ENCODE measurements around the gene ZSWIM4. TPM values are rescaled to one million over a fixed set of nuclear protein-coding genes. Genes with fewer than 3 reads are reported as not detected.

ZSWIM4 gene
- total and polyA plus RNA-seq, 2 of the 13 experiments (the other 11 are each of a cell fraction or from before 2014, with no cell fraction given) = 0.33 to 0.86 TPM

DNA sequence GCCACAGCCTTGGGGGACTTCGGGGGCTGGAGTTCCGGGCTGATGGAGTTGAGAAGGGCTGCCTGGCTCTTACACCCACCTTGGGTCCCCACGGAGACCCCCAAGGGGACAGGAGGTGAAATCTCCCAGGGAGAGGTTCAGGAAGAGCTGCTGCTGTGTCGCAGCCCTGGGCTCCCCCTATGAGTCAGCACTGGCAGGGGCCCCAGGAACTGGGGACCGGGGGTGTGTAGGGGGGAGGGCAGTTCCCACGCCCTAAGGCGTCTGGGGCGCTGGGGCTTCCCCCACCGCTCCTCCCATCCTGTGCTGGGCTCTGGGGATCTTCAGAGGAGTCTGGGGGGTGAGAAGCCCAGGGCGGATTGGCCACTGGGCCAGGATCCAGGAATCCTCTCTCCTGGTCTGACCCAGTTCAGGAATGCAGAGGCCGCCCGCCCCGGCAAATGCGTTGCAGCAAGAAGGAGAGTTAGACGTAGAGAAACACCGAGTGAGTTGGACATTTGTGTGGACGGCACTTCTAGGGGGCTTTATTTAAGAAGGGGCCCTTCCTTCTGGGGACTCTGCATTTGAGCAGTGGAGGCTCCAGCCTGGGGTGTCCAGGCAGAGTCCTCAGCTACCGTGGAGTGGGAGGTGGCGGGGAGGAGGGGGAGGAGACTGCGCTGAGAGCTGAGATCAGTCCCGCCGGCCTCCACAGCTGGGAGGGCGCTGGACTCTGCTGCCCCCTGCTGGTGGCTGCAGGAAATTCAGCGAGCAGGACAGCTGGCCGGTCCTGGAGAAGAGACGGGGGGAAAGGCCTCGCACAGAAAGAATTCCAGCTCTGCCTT, 66.7 kb downstream of the ZSWIM4 start (continued):
- TF ChIP-seq, protein P1, sequence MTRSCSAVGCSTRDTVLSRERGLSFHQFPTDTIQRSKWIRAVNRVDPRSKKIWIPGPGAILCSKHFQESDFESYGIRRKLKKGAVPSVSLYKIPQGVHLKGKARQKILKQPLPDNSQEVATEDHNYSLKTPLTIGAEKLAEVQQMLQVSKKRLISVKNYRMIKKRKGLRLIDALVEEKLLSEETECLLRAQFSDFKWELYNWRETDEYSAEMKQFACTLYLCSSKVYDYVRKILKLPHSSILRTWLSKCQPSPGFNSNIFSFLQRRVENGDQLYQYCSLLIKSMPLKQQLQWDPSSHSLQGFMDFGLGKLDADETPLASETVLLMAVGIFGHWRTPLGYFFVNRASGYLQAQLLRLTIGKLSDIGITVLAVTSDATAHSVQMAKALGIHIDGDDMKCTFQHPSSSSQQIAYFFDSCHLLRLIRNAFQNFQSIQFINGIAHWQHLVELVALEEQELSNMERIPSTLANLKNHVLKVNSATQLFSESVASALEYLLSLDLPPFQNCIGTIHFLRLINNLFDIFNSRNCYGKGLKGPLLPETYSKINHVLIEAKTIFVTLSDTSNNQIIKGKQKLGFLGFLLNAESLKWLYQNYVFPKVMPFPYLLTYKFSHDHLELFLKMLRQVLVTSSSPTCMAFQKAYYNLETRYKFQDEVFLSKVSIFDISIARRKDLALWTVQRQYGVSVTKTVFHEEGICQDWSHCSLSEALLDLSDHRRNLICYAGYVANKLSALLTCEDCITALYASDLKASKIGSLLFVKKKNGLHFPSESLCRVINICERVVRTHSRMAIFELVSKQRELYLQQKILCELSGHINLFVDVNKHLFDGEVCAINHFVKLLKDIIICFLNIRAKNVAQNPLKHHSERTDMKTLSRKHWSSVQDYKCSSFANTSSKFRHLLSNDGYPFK (CRISPR knock-in tag; IDR thresholded peaks at IDR 0.05; ENCODE audit: borderline replicate concordance) = no peak; the same call in 1 of the 2 replicates
- TF ChIP-seq ZSCAN31 (CRISPR knock-in tag; IDR thresholded peaks at IDR 0.05; ENCODE audit: low read depth) (no peak), ZNF629 (CRISPR knock-in tag; conservative IDR thresholded peaks at IDR 0.05) (no peak), TBP (CRISPR knock-in tag; IDR thresholded peaks at IDR 0.05) (no peak), AGO1 (IDR thresholded peaks at IDR 0.05; ENCODE audit: low read depth, low read length, poor library complexity, severe bottlenecking) (no peak), KLF15 (CRISPR knock-in tag; IDR thresholded peaks at IDR 0.05; ENCODE audit: borderline replicate concordance) (no peak), ZNF644 (CRISPR knock-in tag; IDR thresholded peaks at IDR 0.05; ENCODE audit: low read depth) (no peak), ZNF678 (CRISPR knock-in tag; IDR thresholded peaks at IDR 0.05) (no peak), RFXANK (CRISPR knock-in tag; IDR thresholded peaks at IDR 0.05) (no peak), SKI (IDR thresholded peaks at IDR 0.05; ENCODE audit: partially characterized antibody) (peak; percentile 50), REPIN1 (CRISPR knock-in tag; IDR thresholded peaks at IDR 0.05; ENCODE audit: borderline replicate concordance, low read depth) (no peak), MIXL1 (CRISPR knock-in tag; IDR thresholded peaks at IDR 0.05) (peak; percentile 38; the same call in 1 of the 2 replicates), ZNF142 (CRISPR knock-in tag; IDR thresholded peaks at IDR 0.05) (no peak), ATM (IDR thresholded peaks at IDR 0.05; ENCODE audit: borderline replicate concordance) (no peak), SAP130 (CRISPR knock-in tag; IDR thresholded peaks at IDR 0.05; ENCODE audit: low read depth) (peak; percentile 45)
- TF ChIP-seq, protein P2, sequence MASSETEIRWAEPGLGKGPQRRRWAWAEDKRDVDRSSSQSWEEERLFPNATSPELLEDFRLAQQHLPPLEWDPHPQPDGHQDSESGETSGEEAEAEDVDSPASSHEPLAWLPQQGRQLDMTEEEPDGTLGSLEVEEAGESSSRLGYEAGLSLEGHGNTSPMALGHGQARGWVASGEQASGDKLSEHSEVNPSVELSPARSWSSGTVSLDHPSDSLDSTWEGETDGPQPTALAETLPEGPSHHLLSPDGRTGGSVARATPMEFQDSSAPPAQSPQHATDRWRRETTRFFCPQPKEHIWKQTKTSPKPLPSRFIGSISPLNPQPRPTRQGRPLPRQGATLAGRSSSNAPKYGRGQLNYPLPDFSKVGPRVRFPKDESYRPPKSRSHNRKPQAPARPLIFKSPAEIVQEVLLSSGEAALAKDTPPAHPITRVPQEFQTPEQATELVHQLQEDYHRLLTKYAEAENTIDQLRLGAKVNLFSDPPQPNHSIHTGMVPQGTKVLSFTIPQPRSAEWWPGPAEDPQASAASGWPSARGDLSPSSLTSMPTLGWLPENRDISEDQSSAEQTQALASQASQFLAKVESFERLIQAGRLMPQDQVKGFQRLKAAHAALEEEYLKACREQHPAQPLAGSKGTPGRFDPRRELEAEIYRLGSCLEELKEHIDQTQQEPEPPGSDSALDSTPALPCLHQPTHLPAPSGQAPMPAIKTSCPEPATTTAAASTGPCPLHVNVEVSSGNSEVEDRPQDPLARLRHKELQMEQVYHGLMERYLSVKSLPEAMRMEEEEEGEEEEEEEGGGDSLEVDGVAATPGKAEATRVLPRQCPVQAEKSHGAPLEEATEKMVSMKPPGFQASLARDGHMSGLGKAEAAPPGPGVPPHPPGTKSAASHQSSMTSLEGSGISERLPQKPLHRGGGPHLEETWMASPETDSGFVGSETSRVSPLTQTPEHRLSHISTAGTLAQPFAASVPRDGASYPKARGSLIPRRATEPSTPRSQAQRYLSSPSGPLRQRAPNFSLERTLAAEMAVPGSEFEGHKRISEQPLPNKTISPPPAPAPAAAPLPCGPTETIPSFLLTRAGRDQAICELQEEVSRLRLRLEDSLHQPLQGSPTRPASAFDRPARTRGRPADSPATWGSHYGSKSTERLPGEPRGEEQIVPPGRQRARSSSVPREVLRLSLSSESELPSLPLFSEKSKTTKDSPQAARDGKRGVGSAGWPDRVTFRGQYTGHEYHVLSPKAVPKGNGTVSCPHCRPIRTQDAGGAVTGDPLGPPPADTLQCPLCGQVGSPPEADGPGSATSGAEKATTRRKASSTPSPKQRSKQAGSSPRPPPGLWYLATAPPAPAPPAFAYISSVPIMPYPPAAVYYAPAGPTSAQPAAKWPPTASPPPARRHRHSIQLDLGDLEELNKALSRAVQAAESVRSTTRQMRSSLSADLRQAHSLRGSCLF (CRISPR knock-in tag; IDR thresholded peaks at IDR 0.05; ENCODE audit: borderline replicate concordance) = no peak
